Mesenchymal stem cell (in vitro differentiated cells and primary cell): ENCODE data around the gene TDRD7.

Experiments used
- DNase-seq: peaks from one replicate; pipeline ENCODE4 v3.0.0-alpha.2; 2013
- H2AFZ ChIP-seq: one replicate; pipeline ENCODE4 v1.6.1; 2013; ENCODE audit warnings: low read depth, mild to moderate bottlenecking, control low read depth, inconsistent platforms, low read length, moderate library complexity
- H2AK5ac ChIP-seq: 2 replicates; pipeline ENCODE4 v1.6.1; 2013; ENCODE audit warnings: low read length, moderate library complexity, mild to moderate bottlenecking, inconsistent platforms; ENCODE audit not compliant: severe bottlenecking
- H2BK120ac ChIP-seq: one replicate; pipeline ENCODE4 v1.6.1; 2013; ENCODE audit warnings: low read depth, mild to moderate bottlenecking, inconsistent platforms, low read length, moderate library complexity
- H2BK12ac ChIP-seq, 2 experiments: one replicate each; pipeline ENCODE4 v1.6.1; 2013; ENCODE audit warnings: inconsistent platforms in 2 of 2, low read length in 2 of 2, mild to moderate bottlenecking in 2 of 2, moderate library complexity in 2 of 2, control low read depth in 1 of 2
- H2BK15ac ChIP-seq: one replicate; pipeline ENCODE4 v1.6.1; 2013; ENCODE audit warnings: mild to moderate bottlenecking, low read depth, inconsistent platforms; ENCODE audit not compliant: poor library complexity, severe bottlenecking
- H2BK5ac ChIP-seq: 2 replicates; pipeline ENCODE4 v1.6.1; 2013; ENCODE audit warnings: low read depth, mild to moderate bottlenecking, low read length, control low read depth, inconsistent platforms; ENCODE audit not compliant: poor library complexity, severe bottlenecking
- H3K14ac ChIP-seq, 2 experiments: one replicate each; pipeline ENCODE4 v1.6.1; 2013; ENCODE audit warnings: inconsistent platforms in 2 of 2, low read length in 2 of 2, control low read depth in 1 of 2, mild to moderate bottlenecking in 1 of 2, moderate library complexity in 1 of 2
- H3K18ac ChIP-seq, 2 experiments: one replicate each; pipeline ENCODE4 v1.6.1; 2013; ENCODE audit warnings: inconsistent platforms in 2 of 2, low read length in 2 of 2, control low read depth in 1 of 2, low read depth in 1 of 2, mild to moderate bottlenecking in 1 of 2
- H3K23ac ChIP-seq, 2 experiments: one replicate each; pipeline ENCODE4 v1.6.1; 2013; ENCODE audit warnings: inconsistent platforms in 2 of 2, low read length in 2 of 2, mild to moderate bottlenecking in 2 of 2, moderate library complexity in 2 of 2, control low read depth in 1 of 2
- H3K27ac ChIP-seq: 2 replicates; pipeline ENCODE4 v1.5.1; 2013; ENCODE audit warnings: mild to moderate bottlenecking, moderate library complexity, low read length, control low read depth, inconsistent platforms; ENCODE audit not compliant: poor library complexity, severe bottlenecking
- H3K27me3 ChIP-seq, 2 experiments: 2 replicates each; pipeline versions ENCODE4 v1.6.1 to v1.7.0; 2013; ENCODE audit warnings: low read length in 2 of 2, mild to moderate bottlenecking in 2 of 2, moderate library complexity in 2 of 2, control low read depth in 1 of 2, inconsistent platforms in 1 of 2; ENCODE audit not compliant: control insufficient read depth in 1 of 2, insufficient read depth in 1 of 2
- H3K36me3 ChIP-seq, 2 experiments: 2 replicates each; pipeline versions ENCODE4 v1.6.1 to v1.7.0; 2013; ENCODE audit warnings: low read length in 2 of 2, control low read depth in 1 of 2, inconsistent platforms in 1 of 2, low read depth in 1 of 2, mild to moderate bottlenecking in 1 of 2; ENCODE audit not compliant: insufficient read depth in 2 of 2, control insufficient read depth in 1 of 2
- H3K4ac ChIP-seq, 2 experiments: one replicate each; pipeline ENCODE4 v1.6.1; 2013; ENCODE audit warnings: inconsistent platforms in 2 of 2, low read length in 2 of 2, mild to moderate bottlenecking in 2 of 2, moderate library complexity in 2 of 2, control low read depth in 1 of 2, low read depth in 1 of 2
- H3K4me1 ChIP-seq: 2 replicates; pipeline ENCODE4 v1.6.1; 2013; ENCODE audit warnings: low read depth, low read length, control low read depth; ENCODE audit not compliant: control insufficient read depth, insufficient read depth
- H3K4me2 ChIP-seq: 2 replicates; pipeline ENCODE4 v1.6.1; 2013; ENCODE audit warnings: low read length, mild to moderate bottlenecking, inconsistent platforms; ENCODE audit not compliant: poor library complexity, severe bottlenecking
- H3K4me3 ChIP-seq, 2 experiments: 2 replicates each; pipeline versions ENCODE4 v1.5.1 to v1.7.0; 2013; ENCODE audit warnings: low read length in 2 of 2, mild to moderate bottlenecking in 2 of 2, control low read depth in 1 of 2, low read depth in 1 of 2; ENCODE audit not compliant: insufficient read depth in 1 of 2
- H3K79me1 ChIP-seq: replicated peaks from 2 replicates; pipeline ENCODE4 v1.6.1; 2013; ENCODE audit warnings: mild to moderate bottlenecking, control low read depth, low read length, inconsistent platforms; ENCODE audit not compliant: poor library complexity, severe bottlenecking
- H3K9ac ChIP-seq: 2 replicates; pipeline ENCODE4 v1.7.0; 2013; ENCODE audit warnings: mild to moderate bottlenecking, low read length, moderate library complexity
- H3K9me3 ChIP-seq: 2 replicates; pipeline ENCODE4 v1.7.0; 2013; ENCODE audit warnings: mild to moderate bottlenecking, low read length; ENCODE audit not compliant: control insufficient read depth
- H4K8ac ChIP-seq: one replicate; pipeline ENCODE4 v1.6.1; 2013; ENCODE audit warnings: inconsistent platforms, mild to moderate bottlenecking, low read length, moderate library complexity
- H4K91ac ChIP-seq: one replicate; pipeline ENCODE4 v1.6.1; 2013; ENCODE audit warnings: mild to moderate bottlenecking, low read length, inconsistent platforms
- WGBS: methylation state at CpG from one replicate; pipeline ENCODE4 v1.1.7; 2013; ENCODE audit warnings: mixed read lengths; 5-methylcytosine and 5-hydroxymethylcytosine counted together

Gene TDRD7

DNA sequence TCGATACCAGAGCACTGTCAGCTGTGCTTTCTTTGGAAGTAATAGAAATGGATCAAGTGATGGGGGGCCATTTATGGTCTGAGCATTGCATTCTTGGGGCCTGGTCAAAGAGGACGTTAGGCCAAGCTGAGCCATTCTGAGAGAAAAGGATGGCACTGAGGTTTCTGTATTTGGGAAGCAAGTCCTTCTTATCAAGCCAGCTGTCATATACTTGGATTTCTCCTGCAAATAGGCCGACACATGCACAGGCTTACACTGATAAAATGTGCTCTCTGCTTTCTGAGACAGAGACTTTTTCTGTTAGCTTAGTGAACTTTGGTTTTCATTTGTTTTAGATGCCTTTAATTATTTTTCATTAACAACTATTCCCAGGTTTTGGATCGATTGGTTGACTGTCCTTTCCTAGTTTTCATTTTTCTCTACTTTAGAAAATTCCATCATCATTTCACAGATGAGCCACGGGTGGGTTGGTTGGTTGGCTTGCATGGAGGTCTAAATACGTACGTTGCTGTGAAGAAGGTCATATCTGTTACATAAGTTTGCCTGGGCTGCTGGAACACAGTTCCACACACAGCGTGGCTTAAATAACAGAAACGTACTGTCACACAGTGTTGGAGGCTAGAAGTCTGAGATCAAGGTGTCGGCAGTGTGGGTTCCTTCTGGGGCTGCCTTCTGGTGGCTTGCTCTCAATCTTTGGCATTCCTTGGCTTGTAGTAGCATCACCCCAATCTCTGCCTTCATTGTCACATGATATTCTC, 109.9 kb downstream of the TDRD7 start:
- 86% methylated on average over 8 of the region's 10 CpGs for WGBS

DNA sequence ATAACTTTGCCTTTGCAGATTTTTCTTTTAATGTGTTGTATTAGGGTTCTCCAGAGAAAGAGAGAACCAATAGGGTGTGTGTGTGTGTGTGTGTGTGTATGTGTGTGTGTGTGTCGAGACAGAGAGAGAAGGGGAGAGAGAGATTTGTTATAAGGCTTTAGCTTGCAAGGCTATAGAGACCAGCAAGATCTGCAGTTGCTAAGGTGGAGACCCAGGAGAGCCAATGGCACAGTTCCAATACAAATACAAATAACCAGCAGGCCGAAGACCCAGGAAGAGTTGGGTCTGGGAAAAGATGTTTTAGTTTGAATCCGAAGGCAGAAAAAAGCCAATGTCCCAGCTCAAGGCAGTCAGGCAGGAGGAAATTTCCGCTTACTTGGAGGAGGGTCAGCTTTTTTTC, 112.5 kb downstream of the TDRD7 start:
- no peak overlapping the region for H3K9ac ChIP-seq
- H3K4me2 ChIP-seq = no peak overlapping the region
- H3K79me1 ChIP-seq = no peaks in the 10 kb centered on the region
- no peak overlapping the region for H4K91ac ChIP-seq
- no peak overlapping the region for H2BK120ac ChIP-seq
- no peak for DNase-seq
- no peak overlapping the region for H3K23ac ChIP-seq
- H3K4me1 ChIP-seq = no peaks in the 10 kb centered on the region
- WGBS = 72% methylated on average over 4 of the region's 4 CpGs
- no peak overlapping the region for H2BK5ac ChIP-seq
- H2BK15ac ChIP-seq = no peak overlapping the region
- H3K27me3 ChIP-seq = peaks cover 3 to 5% of the 10 kb centered on the region in 2 experiments
- no peak overlapping the region for H3K4ac ChIP-seq
- H4K8ac ChIP-seq = no peak overlapping the region
- H3K14ac ChIP-seq = no peak overlapping the region
- H3K18ac ChIP-seq = no peak overlapping the region
- H3K4me3 ChIP-seq = no peak overlapping the region
- H2AFZ ChIP-seq = no peak overlapping the region
- no peak overlapping the region for H2BK12ac ChIP-seq
- no peak overlapping the region for H2AK5ac ChIP-seq
- no peaks in the 10 kb centered on the region for H3K9me3 ChIP-seq
- no peak overlapping the region for H3K27ac ChIP-seq
- no peaks in the 10 kb centered on the region for H3K36me3 ChIP-seq

More for the DNA sequence above, 109.9 kb downstream of the TDRD7 start:
- no peak for DNase-seq
- no peak overlapping the region for H3K4ac ChIP-seq
- no peak overlapping the region for H2BK5ac ChIP-seq
- no peaks in the 10 kb centered on the region for H3K36me3 ChIP-seq
- H2BK12ac ChIP-seq = no peak overlapping the region
- H3K18ac ChIP-seq = no peak overlapping the region
- H2AFZ ChIP-seq = no peak overlapping the region
- peaks cover 2% of the 10 kb centered on the region for H3K4me1 ChIP-seq
- no peak overlapping the region for H3K4me3 ChIP-seq
- H3K9me3 ChIP-seq = no peaks in the 10 kb centered on the region
- no peak overlapping the region for H4K8ac ChIP-seq
- no peak overlapping the region for H3K4me2 ChIP-seq
- H2BK15ac ChIP-seq = no peak overlapping the region
- H3K79me1 ChIP-seq = no peaks in the 10 kb centered on the region
- peaks cover 0 to 3% of the 10 kb centered on the region in 2 experiments for H3K27me3 ChIP-seq
- H2BK120ac ChIP-seq = no peak overlapping the region
- no peak overlapping the region for H4K91ac ChIP-seq
- no peak overlapping the region for H3K27ac ChIP-seq
- H3K23ac ChIP-seq = no peak overlapping the region
- no peak overlapping the region for H3K14ac ChIP-seq
- no peak overlapping the region for H3K9ac ChIP-seq
- H2AK5ac ChIP-seq = no peak overlapping the region

DNA sequence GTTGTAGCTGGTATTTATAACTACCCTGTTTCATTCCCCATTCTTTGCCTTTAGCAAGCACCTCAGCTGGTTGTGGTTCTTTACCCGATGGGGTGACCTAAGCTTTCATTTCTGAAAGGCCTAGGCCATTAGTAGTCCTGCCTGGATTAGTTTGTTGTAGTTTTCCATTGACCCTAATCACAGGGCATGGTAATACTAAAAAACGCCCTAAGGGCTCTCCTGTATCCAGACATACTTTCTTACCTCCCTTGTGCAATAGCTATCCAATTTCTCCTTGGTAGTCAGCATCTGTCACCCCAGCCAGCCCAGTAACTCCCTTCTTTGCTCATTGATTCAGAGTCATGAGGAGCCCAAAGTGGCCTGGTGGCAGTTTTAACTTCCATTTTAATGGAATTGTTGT, 113.6 kb downstream of the TDRD7 start:
- H3K4me1 ChIP-seq = no peaks in the 10 kb centered on the region
- no peak overlapping the region for H3K18ac ChIP-seq
- no peak overlapping the region for H2BK5ac ChIP-seq
- no peak overlapping the region for H2AFZ ChIP-seq
- H3K9ac ChIP-seq = no peak overlapping the region
- peak; percentile 82 for DNase-seq
- no peak overlapping the region for H2AK5ac ChIP-seq
- no peak overlapping the region for H4K91ac ChIP-seq
- H3K79me1 ChIP-seq = no peaks in the 10 kb centered on the region
- 79% methylated on average over 1 of the region's 2 CpGs for WGBS
- no peak overlapping the region for H3K4me3 ChIP-seq
- H3K9me3 ChIP-seq = no peaks in the 10 kb centered on the region
- H3K23ac ChIP-seq = no peak overlapping the region
- no peaks in the 10 kb centered on the region for H3K36me3 ChIP-seq
- H3K27ac ChIP-seq = no peak overlapping the region
- H3K4ac ChIP-seq = no peak overlapping the region
- peaks cover 3 to 5% of the 10 kb centered on the region in 2 experiments for H3K27me3 ChIP-seq
- H3K4me2 ChIP-seq = no peak overlapping the region
- no peak overlapping the region for H3K14ac ChIP-seq
- no peak overlapping the region for H2BK120ac ChIP-seq
- H2BK15ac ChIP-seq = no peak overlapping the region
- H2BK12ac ChIP-seq = no peak overlapping the region
- H4K8ac ChIP-seq = no peak overlapping the region

DNA sequence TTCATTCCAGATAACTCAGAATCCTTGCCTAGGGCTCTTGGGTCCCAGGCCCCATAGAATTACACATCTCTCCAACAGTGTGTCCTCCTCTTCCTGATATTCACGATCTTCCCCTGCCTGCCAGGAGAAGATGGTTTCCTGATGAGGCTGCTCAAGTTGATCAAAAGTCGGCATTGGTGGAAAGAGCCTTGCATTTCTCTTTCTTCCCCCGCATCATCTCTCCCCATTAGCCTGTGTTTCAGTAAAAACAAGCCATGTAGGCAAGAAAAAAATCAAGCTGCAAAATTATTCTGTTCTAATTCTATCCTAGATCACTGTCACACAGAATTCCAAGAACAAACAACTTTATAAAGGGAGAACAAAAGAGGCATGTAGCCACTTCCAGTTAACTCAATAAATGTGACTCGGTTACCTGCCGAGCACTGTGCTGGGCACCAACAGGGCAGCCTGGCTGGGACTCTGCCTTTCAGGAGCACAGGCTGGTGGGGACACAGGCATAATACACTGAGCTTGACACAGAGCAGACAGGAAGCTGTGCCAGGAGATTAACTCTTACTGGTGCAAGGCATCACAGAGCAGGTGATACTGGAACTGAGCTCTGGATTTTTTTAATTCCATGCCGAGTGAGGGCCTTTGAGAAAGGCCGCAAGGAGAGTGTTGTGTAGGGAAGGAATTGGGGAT, 115.1 kb downstream of the TDRD7 start:
- Histone ChIP-seq H2BK120ac (no peak overlapping the region), H3K9me3 (no peaks in the 10 kb centered on the region), H3K27me3 (peaks cover 0 to 8% of the 10 kb centered on the region in 2 experiments), H3K79me1 (no peaks in the 10 kb centered on the region), H3K4me3 (no peak overlapping the region), H4K91ac (no peak overlapping the region), H2AFZ (no peak overlapping the region), H3K18ac (no peak overlapping the region), H3K23ac (no peak overlapping the region), H3K4ac (no peak overlapping the region), H2BK12ac (no peak overlapping the region), H2BK5ac (no peak overlapping the region), H2BK15ac (no peak overlapping the region), H2AK5ac (no peak overlapping the region), H3K14ac (no peak overlapping the region), H3K36me3 (no peaks in the 10 kb centered on the region), H3K9ac (no peak overlapping the region), H3K27ac (no peak overlapping the region), H3K4me1 (no peaks in the 10 kb centered on the region), H3K4me2 (no peak overlapping the region), H4K8ac (no peak overlapping the region)
- no peak for DNase-seq
- WGBS = 91% methylated on average over 7 of the region's 7 CpGs
